ENCODE data around the gene FUS. TPM values are rescaled to one million over a fixed set of nuclear protein-coding genes. Genes with fewer than 3 reads are reported as not detected.

Gene FUS
- polyA plus RNA-seq, 2 donors: 134 to 170 TPM

- peaks cover 0 to 21% of the 10 kb centered on the region in 2 donors for H3K27me3 ChIP-seq (ENCODE audit: control insufficient read depth in 1 of 2, insufficient read depth in 2 of 2, low read length in 2 of 2)
- no peaks in the 10 kb centered on the region for H3K9me3 ChIP-seq (ENCODE audit: control insufficient read depth in 2 of 2, insufficient read depth in 1 of 2, low read depth in 1 of 2, low read length in 1 of 2)
- no peak overlapping the region for H3K27ac ChIP-seq (ENCODE audit: low read depth in 2 of 2, low read length in 1 of 2)
- no peaks in the 10 kb centered on the region for H3K36me3 ChIP-seq (ENCODE audit: control insufficient read depth in 2 of 2, insufficient read depth in 2 of 2, low read length in 1 of 2)
- H3K4me1 ChIP-seq (ENCODE audit: control insufficient read depth in 2 of 2, insufficient read depth in 2 of 2, low read length in 1 of 2): peaks cover 8 to 28% of the 10 kb centered on the region in 2 donors
- H3K4me3 ChIP-seq (ENCODE audit: low read depth in 1 of 2, low read length in 2 of 2): no peak overlapping the region
- WGBS, 2 donors: 93 to 98% methylated on average over 1 of the region's 1 CpG
These were observed 33.4 kb downstream of the FUS start for GRCh38 chr16:31213342-31213741.

- no peaks in the 10 kb centered on the region for H3K9me3 ChIP-seq (ENCODE audit: control insufficient read depth in 2 of 2, insufficient read depth in 1 of 2, low read depth in 1 of 2, low read length in 1 of 2)
- peak within 1 kb of the TSS; percentile 22 to 25 for H3K4me3 ChIP-seq (ENCODE audit: low read depth in 1 of 2, low read length in 2 of 2)
- WGBS, 2 donors: 73 to 74% methylated on average over 24 to 25 of the region's 25 CpGs
- no peak within 1 kb of the TSS for H3K27ac ChIP-seq (ENCODE audit: low read depth in 2 of 2, low read length in 1 of 2)
- peaks cover 0 to 21% of the 10 kb centered on the region in 2 donors for H3K27me3 ChIP-seq (ENCODE audit: control insufficient read depth in 1 of 2, insufficient read depth in 2 of 2, low read length in 2 of 2)
- H3K4me1 ChIP-seq (ENCODE audit: control insufficient read depth in 2 of 2, insufficient read depth in 2 of 2, low read length in 1 of 2): peaks cover 8 to 28% of the 10 kb centered on the region in 2 donors
- no peaks in the 10 kb centered on the region for H3K36me3 ChIP-seq (ENCODE audit: control insufficient read depth in 2 of 2, insufficient read depth in 2 of 2, low read length in 1 of 2)
These were observed 34.2 kb downstream of the FUS start, which contains the start of gene TRIM72 for GRCh38 chr16:31213877-31214707. TRIM72 (plus strand) TSS chr16:31214119; CDS start chr16:31214739, 620 bp downstream.

GRCh38 chr16:31214708-31215286 is 34.9 kb downstream of the FUS start:
- Histone ChIP-seq H3K4me3 (ENCODE audit: low read depth in 1 of 2, low read length in 2 of 2) (peak overlapping the region; percentile 22 to 25), H3K9me3 (ENCODE audit: control insufficient read depth in 2 of 2, insufficient read depth in 1 of 2, low read depth in 1 of 2, low read length in 1 of 2) (no peaks in the 10 kb centered on the region), H3K27ac (ENCODE audit: low read depth in 2 of 2, low read length in 1 of 2) (no peak overlapping the region), H3K36me3 (ENCODE audit: control insufficient read depth in 2 of 2, insufficient read depth in 2 of 2, low read length in 1 of 2) (no peaks in the 10 kb centered on the region), H3K4me1 (ENCODE audit: control insufficient read depth in 2 of 2, insufficient read depth in 2 of 2, low read length in 1 of 2) (peaks cover 8 to 25% of the 10 kb centered on the region in 2 donors), H3K27me3 (ENCODE audit: control insufficient read depth in 1 of 2, insufficient read depth in 2 of 2, low read length in 2 of 2) (peaks cover 0 to 21% of the 10 kb centered on the region in 2 donors)
- 9 to 13% methylated on average over 55 to 58 of the region's 58 CpGs for WGBS, 2 donors

- WGBS, 2 donors: 0 to 1% methylated on average over 58 to 63 of the region's 63 CpGs
- H3K27me3 ChIP-seq (ENCODE audit: control insufficient read depth in 1 of 2, insufficient read depth in 2 of 2, low read length in 2 of 2): peaks cover 0 to 21% of the 10 kb centered on the region in 2 donors
- H3K4me1 ChIP-seq (ENCODE audit: control insufficient read depth in 2 of 2, insufficient read depth in 2 of 2, low read length in 1 of 2): peaks cover 8 to 25% of the 10 kb centered on the region in 2 donors
These were observed 35.6 kb downstream of the FUS start for GRCh38 chr16:31215287-31216162.

GRCh38 chr16:31216422-31217135 is 36.6 kb downstream of the FUS start, which contains the start of gene PYDC1:
PYDC1 (minus strand) TSS chr16:31217135; CDS start chr16:31217028, 107 bp downstream.
- 4% methylated on average over 47 to 52 of the region's 52 CpGs for WGBS, 2 donors
- Histone ChIP-seq H3K27me3 (ENCODE audit: control insufficient read depth in 1 of 2, insufficient read depth in 2 of 2, low read length in 2 of 2) (peaks cover 0 to 21% of the 10 kb centered on the region in 2 donors), H3K4me3 (ENCODE audit: low read depth in 1 of 2, low read length in 2 of 2) (peak within 1 kb of the TSS; percentile 10 to 25), H3K9me3 (ENCODE audit: control insufficient read depth in 2 of 2, insufficient read depth in 1 of 2, low read depth in 1 of 2, low read length in 1 of 2) (no peaks in the 10 kb centered on the region), H3K4me1 (ENCODE audit: control insufficient read depth in 2 of 2, insufficient read depth in 2 of 2, low read length in 1 of 2) (peaks cover 8 to 28% of the 10 kb centered on the region in 2 donors), H3K36me3 (ENCODE audit: control insufficient read depth in 2 of 2, insufficient read depth in 2 of 2, low read length in 1 of 2) (no peaks in the 10 kb centered on the region), H3K27ac (ENCODE audit: low read depth in 2 of 2, low read length in 1 of 2) (no peak within 1 kb of the TSS)

More at GRCh38 chr16:31215287-31216162, 35.6 kb downstream of the FUS start:
- Histone ChIP-seq H3K9me3 (ENCODE audit: control insufficient read depth in 2 of 2, insufficient read depth in 1 of 2, low read depth in 1 of 2, low read length in 1 of 2) (no peaks in the 10 kb centered on the region), H3K4me3 (ENCODE audit: low read depth in 1 of 2, low read length in 2 of 2) (peak overlapping the region; percentile 22 to 25), H3K36me3 (ENCODE audit: control insufficient read depth in 2 of 2, insufficient read depth in 2 of 2, low read length in 1 of 2) (no peaks in the 10 kb centered on the region), H3K27ac (ENCODE audit: low read depth in 2 of 2, low read length in 1 of 2) (no peak overlapping the region)

- Histone ChIP-seq H3K4me1 (ENCODE audit: control insufficient read depth in 2 of 2, insufficient read depth in 2 of 2, low read length in 1 of 2) (peaks cover 8 to 33% of the 10 kb centered on the region in 2 donors), H3K27ac (ENCODE audit: low read depth in 2 of 2, low read length in 1 of 2) (no peak overlapping the region), H3K9me3 (ENCODE audit: control insufficient read depth in 2 of 2, insufficient read depth in 1 of 2, low read depth in 1 of 2, low read length in 1 of 2) (no peaks in the 10 kb centered on the region), H3K4me3 (ENCODE audit: low read depth in 1 of 2, low read length in 2 of 2) (no peak overlapping the region), H3K27me3 (ENCODE audit: control insufficient read depth in 1 of 2, insufficient read depth in 2 of 2, low read length in 2 of 2) (peaks cover 0 to 21% of the 10 kb centered on the region in 2 donors), H3K36me3 (ENCODE audit: control insufficient read depth in 2 of 2, insufficient read depth in 2 of 2, low read length in 1 of 2) (no peaks in the 10 kb centered on the region)
- 25% methylated on average over 4 of the region's 4 CpGs for WGBS, 2 donors
These were observed 37.2 kb downstream of the FUS start for GRCh38 chr16:31217136-31217530.

- 89 to 91% methylated on average over 15 of the region's 15 CpGs for WGBS, 2 donors
- Histone ChIP-seq H3K36me3 (ENCODE audit: control insufficient read depth in 2 of 2, insufficient read depth in 2 of 2, low read length in 1 of 2) (no peaks in the 10 kb centered on the region), H3K27ac (ENCODE audit: low read depth in 2 of 2, low read length in 1 of 2) (no peak overlapping the region), H3K4me3 (ENCODE audit: low read depth in 1 of 2, low read length in 2 of 2) (no peak overlapping the region), H3K4me1 (ENCODE audit: control insufficient read depth in 2 of 2, insufficient read depth in 2 of 2, low read length in 1 of 2) (peaks cover 9 to 33% of the 10 kb centered on the region in 2 donors), H3K9me3 (ENCODE audit: control insufficient read depth in 2 of 2, insufficient read depth in 1 of 2, low read depth in 1 of 2, low read length in 1 of 2) (no peaks in the 10 kb centered on the region), H3K27me3 (ENCODE audit: control insufficient read depth in 1 of 2, insufficient read depth in 2 of 2, low read length in 2 of 2) (peaks cover 0 to 21% of the 10 kb centered on the region in 2 donors)
These were observed 39.3 kb downstream of the FUS start for GRCh38 chr16:31219154-31219741.

GRCh38 chr16:31221357-31222160 is 41.6 kb downstream of the FUS start:
- Histone ChIP-seq H3K4me3 (ENCODE audit: low read depth in 1 of 2, low read length in 2 of 2) (no peak overlapping the region), H3K27ac (ENCODE audit: low read depth in 2 of 2, low read length in 1 of 2) (no peak overlapping the region), H3K27me3 (ENCODE audit: control insufficient read depth in 1 of 2, insufficient read depth in 2 of 2, low read length in 2 of 2) (peaks cover 0 to 5% of the 10 kb centered on the region in 2 donors), H3K36me3 (ENCODE audit: control insufficient read depth in 2 of 2, insufficient read depth in 2 of 2, low read length in 1 of 2) (no peaks in the 10 kb centered on the region), H3K4me1 (ENCODE audit: control insufficient read depth in 2 of 2, insufficient read depth in 2 of 2, low read length in 1 of 2) (peaks cover 8 to 14% of the 10 kb centered on the region in 2 donors), H3K9me3 (ENCODE audit: control insufficient read depth in 2 of 2, insufficient read depth in 1 of 2, low read depth in 1 of 2, low read length in 1 of 2) (no peaks in the 10 kb centered on the region)
- WGBS, 2 donors: 60 to 66% methylated on average over 12 of the region's 12 CpGs
